WTC11 (cell line): Measurements from ENCODE around the gene TRIM59. TPM values are rescaled to one million over a fixed set of nuclear protein-coding genes. Genes with fewer than 3 reads are reported as not detected.

Source experiments
- ATAC-seq: fragments of 200-7000 bp; cut with Tn5 transposase; 2 replicates; pipeline ENCODE4 v1.10.0; 2021; ENCODE audit warnings: mild to moderate bottlenecking, moderate library complexity
- CTCF ChIA-PET: fragments of 300-600 bp; sonication (Branson Sonifier 250); formaldehyde crosslinking; loops from one replicate; lab custom pipeline; 2021; ENCODE audit warnings: antibody characterized with exemption; lab: Charles Lee
- POLR2A ChIA-PET: fragments of 350-600 bp; sonication (Branson Sonifier 250); formaldehyde crosslinking; loops from one replicate; lab custom pipeline; 2021; ENCODE audit warnings: antibody characterized with exemption; lab: Charles Lee
- DNase-seq: peaks from one replicate; pipeline ENCODE4 v3.0.0; 2021; ENCODE audit warnings: low spot score
- H3K27ac Mint-ChIP-seq: 2 replicates; pipeline ENCODE4 v1.8.0; 2021; ENCODE audit warnings: mixed read lengths
- H3K27me3 Mint-ChIP-seq: 2 replicates; pipeline ENCODE4 v1.8.0; 2021; ENCODE audit warnings: low read depth, mild to moderate bottlenecking, moderate library complexity, mixed read lengths
- H3K36me3 Mint-ChIP-seq: 2 replicates; pipeline ENCODE4 v1.8.0; 2021; ENCODE audit warnings: mixed read lengths
- H3K4me1 Mint-ChIP-seq: 2 replicates; pipeline ENCODE4 v1.8.0; 2022; ENCODE audit warnings: mixed read lengths
- H3K4me3 Mint-ChIP-seq: 2 replicates; pipeline ENCODE4 v1.8.0; 2021; ENCODE audit warnings: mild to moderate bottlenecking, moderate library complexity, mixed read lengths
- H3K9me3 Mint-ChIP-seq: 2 replicates; pipeline ENCODE4 v1.8.0; 2021; ENCODE audit warnings: mixed read lengths
- AR ChIP-seq: fragments of 250-450 bp; sonication (Bioruptor Pico); IDR thresholded peaks from 2 replicates; pipeline ENCODE4 v1.9.0; 2021; ENCODE audit warnings: mild to moderate bottlenecking
- ATF1 ChIP-seq: sonication (generic); formaldehyde crosslinking; IDR thresholded peaks from 2 replicates; pipeline ENCODE4 v1.8.1; 2023; ENCODE audit warnings: mild to moderate bottlenecking, moderate library complexity, missing genetic modification reagents
- ATF3 ChIP-seq: sonication (generic); formaldehyde crosslinking; conservative IDR thresholded peaks from 2 replicates; pipeline ENCODE4 v1.8.1; 2022; ENCODE audit warnings: mild to moderate bottlenecking, missing genetic modification reagents
- ATF6 ChIP-seq: sonication (generic); formaldehyde crosslinking; IDR thresholded peaks from 2 replicates; pipeline ENCODE4 v1.8.1; 2023; ENCODE audit warnings: mild to moderate bottlenecking, missing genetic modification reagents
- E2F1 ChIP-seq: sonication (generic); formaldehyde crosslinking; IDR thresholded peaks from 2 replicates; pipeline ENCODE4 v1.8.0; 2022; ENCODE audit warnings: mild to moderate bottlenecking, missing genetic modification reagents
- ELF4 ChIP-seq: sonication (generic); formaldehyde crosslinking; IDR thresholded peaks from 2 replicates; pipeline ENCODE4 v1.8.1; 2022; ENCODE audit warnings: low read depth, mild to moderate bottlenecking, moderate library complexity, missing genetic modification reagents
- ETV6 ChIP-seq: sonication (generic); formaldehyde crosslinking; IDR thresholded peaks from 2 replicates; pipeline ENCODE4 v1.8.1; 2022; ENCODE audit warnings: mild to moderate bottlenecking, missing genetic modification reagents
- IRF2 ChIP-seq: sonication (generic); formaldehyde crosslinking; IDR thresholded peaks from 2 replicates; pipeline ENCODE4 v1.8.0; 2022; ENCODE audit warnings: low read depth, missing genetic modification reagents, borderline replicate concordance
- JAZF1 ChIP-seq: fragments of 250-450 bp; sonication (Bioruptor Pico); IDR thresholded peaks from 2 replicates; pipeline ENCODE4 v1.9.0; 2021; ENCODE audit warnings: moderate library complexity, mild to moderate bottlenecking, inconsistent platforms
- MXD4 ChIP-seq: fragments of 250-450 bp; sonication (Bioruptor Pico); IDR thresholded peaks from 2 replicates; pipeline ENCODE4 v1.8.0; 2021; ENCODE audit warnings: mild to moderate bottlenecking, moderate library complexity, borderline replicate concordance
- NFATC4 ChIP-seq: fragments of 250-450 bp; sonication (Bioruptor Pico); IDR thresholded peaks from 2 replicates; pipeline ENCODE4 v1.9.0; 2021; ENCODE audit warnings: mild to moderate bottlenecking
- NFE2L1 ChIP-seq: sonication (generic); formaldehyde crosslinking; IDR thresholded peaks from 2 replicates; pipeline ENCODE4 v1.8.1; 2023; ENCODE audit warnings: missing genetic modification reagents
- NR2C2 ChIP-seq: sonication (generic); formaldehyde crosslinking; IDR thresholded peaks from 2 replicates; pipeline ENCODE4 v1.8.0; 2022; ENCODE audit warnings: mild to moderate bottlenecking, missing genetic modification reagents
- PRRX2 ChIP-seq: fragments of 250-450 bp; sonication (Bioruptor Pico); IDR thresholded peaks from 2 replicates; pipeline ENCODE4 v1.8.0; 2021; ENCODE audit warnings: mild to moderate bottlenecking
- SMAD3 ChIP-seq: sonication (generic); formaldehyde crosslinking; IDR thresholded peaks from 2 replicates; pipeline ENCODE4 v1.8.0; 2022; ENCODE audit warnings: missing genetic modification reagents, mild to moderate bottlenecking, borderline replicate concordance
- SMAD4 ChIP-seq: sonication (generic); formaldehyde crosslinking; IDR thresholded peaks from 2 replicates; pipeline ENCODE4 v1.8.0; 2022; ENCODE audit warnings: mild to moderate bottlenecking, missing genetic modification reagents
- SP1 ChIP-seq: sonication (generic); formaldehyde crosslinking; conservative IDR thresholded peaks from 2 replicates; pipeline ENCODE4 v1.8.1; 2022; ENCODE audit warnings: missing genetic modification reagents
- TCF7 ChIP-seq: sonication (generic); formaldehyde crosslinking; IDR thresholded peaks from 2 replicates; pipeline ENCODE4 v1.8.0; 2022; ENCODE audit warnings: mild to moderate bottlenecking, low read depth, missing genetic modification reagents, moderate library complexity
- TEAD1 ChIP-seq: sonication (generic); formaldehyde crosslinking; IDR thresholded peaks from 2 replicates; pipeline ENCODE4 v1.8.0; 2022; ENCODE audit warnings: mild to moderate bottlenecking, missing genetic modification reagents
- USF1 ChIP-seq: sonication (generic); formaldehyde crosslinking; IDR thresholded peaks from 2 replicates; pipeline ENCODE4 v1.8.0; 2022; ENCODE audit warnings: mild to moderate bottlenecking, missing genetic modification reagents
- ZNF138 ChIP-seq: sonication (generic); formaldehyde crosslinking; conservative IDR thresholded peaks from 2 replicates; pipeline ENCODE4 v1.8.1; 2022; ENCODE audit warnings: mild to moderate bottlenecking, moderate library complexity, missing genetic modification reagents
- ZNF263 ChIP-seq: sonication (generic); formaldehyde crosslinking; IDR thresholded peaks from 2 replicates; pipeline ENCODE4 v1.8.1; 2022; ENCODE audit warnings: low read depth, mild to moderate bottlenecking, moderate library complexity, missing genetic modification reagents
- ZNF532 ChIP-seq: fragments of 250-450 bp; sonication (Bioruptor Pico); IDR thresholded peaks from 2 replicates; pipeline ENCODE4 v1.9.0; 2021; ENCODE audit warnings: mild to moderate bottlenecking, borderline replicate concordance
- total RNA-seq: library from RNA; stranded (reverse); gene quantifications from 3 replicates; pipeline ENCODE4 v1.2.3, GENCODE V29; 2021

The TRIM59 gene
- total RNA-seq, 1 experiment from 2014 or later, result 32.4 TPM

- TF ChIP-seq ATF6 (no peak), ETV6 (no peak), SP1 (CRISPR knock-in tag) (no peak)
Measured at GRCh38 chr3:160435747-160436146, 13.8 kb downstream of the TRIM59 start (continued).

GRCh38 chr3:160435095-160435494 is 14.5 kb downstream of the TRIM59 start:
- Mint-ChIP-seq H3K36me3 (peaks cover 70% of the 10 kb centered on the region), H3K4me3 (no peak overlapping the region), H3K27me3 (no peaks in the 10 kb centered on the region), H3K9me3 (no peaks in the 10 kb centered on the region), H3K27ac (no peak overlapping the region; the same call in 1 of the 2 replicates), H3K4me1 (peaks cover 13% of the 10 kb centered on the region)
- DNase-seq (no peak), ATAC-seq (no peak)
- ChIA-PET CTCF (interaction anchor here (1.6 to 1.9 kb wide), 2 partner anchors 14 to 20 kb away, joined by 5 read pairs; partner anchors contain the start of gene TRIM59), POLR2A (interaction anchor here (3.6 kb wide), 1 partner anchor 14 kb away, joined by 12 read pairs; the partner anchor contains the start of gene TRIM59)
- TF ChIP-seq TEAD1 (CRISPR knock-in tag), result no peak
- TF ChIP-seq NFATC4 (CRISPR knock-in tag), result peak; percentile 44; the same call in 1 of the 2 replicates
- no peak for TF ChIP-seq TCF7 (CRISPR knock-in tag)
- no peak for TF ChIP-seq ATF1 (CRISPR knock-in tag)
- no peak for TF ChIP-seq MXD4 (CRISPR knock-in tag)
- TF ChIP-seq SMAD4, result no peak
- TF ChIP-seq NFE2L1 (CRISPR knock-in tag), result no peak
- TF ChIP-seq JAZF1, result no peak
- TF ChIP-seq PRRX2, result 0 out of 2 replicates have a peak, but pooled peaks have one; percentile 19
- no peak for TF ChIP-seq SMAD3 (CRISPR knock-in tag)
- TF ChIP-seq ZNF263, result no peak
- peak; percentile 66; the same call in 1 of the 2 replicates for TF ChIP-seq AR (CRISPR knock-in tag)
- 0 out of 2 replicates have a peak, but pooled peaks have one; percentile 14 for TF ChIP-seq ZNF532
- no peak for TF ChIP-seq ATF3 (CRISPR knock-in tag)
- TF ChIP-seq E2F1 (CRISPR knock-in tag), result no peak
- TF ChIP-seq ZNF138 (CRISPR knock-in tag), result no peak
- no peak for TF ChIP-seq IRF2 (CRISPR knock-in tag)
- TF ChIP-seq USF1 (CRISPR knock-in tag), result no peak
- no peak for TF ChIP-seq ELF4 (CRISPR knock-in tag)
- no peak for TF ChIP-seq NR2C2 (CRISPR knock-in tag)
